Measurements from ENCODE around the gene RPL36A.
A peak's percentile ranks its signal among the peaks of the same experiment; 100 is the strongest.

Gene RPL36A

GRCh38 chrX:101390664-101391525 is at the start of gene RPL36A:
RPL36A (plus strand) TSS chrX:101391011; CDS start chrX:101391044, 33 bp downstream.
- DNase-seq: peak in 13 of 14 donors; percentile 2 to 72 (median 49)

GRCh38 chrX:101347859-101348451 is 42.9 kb upstream of the RPL36A start:
- DNase-seq: peak in 2 of 14 donors; percentile 25 to 32

- peak in 13 of 14 donors; percentile 9 to 81 (median 57) for DNase-seq
Measured at GRCh38 chrX:101348452-101349192, 42.2 kb upstream of the RPL36A start, which contains the start of gene TIMM8A. TIMM8A (minus strand) TSS chrX:101348742; CDS start chrX:101348664, 78 bp downstream.

GRCh38 chrX:101349193-101349562 is 41.6 kb upstream of the RPL36A start:
- DNase-seq: no peak

DNA sequence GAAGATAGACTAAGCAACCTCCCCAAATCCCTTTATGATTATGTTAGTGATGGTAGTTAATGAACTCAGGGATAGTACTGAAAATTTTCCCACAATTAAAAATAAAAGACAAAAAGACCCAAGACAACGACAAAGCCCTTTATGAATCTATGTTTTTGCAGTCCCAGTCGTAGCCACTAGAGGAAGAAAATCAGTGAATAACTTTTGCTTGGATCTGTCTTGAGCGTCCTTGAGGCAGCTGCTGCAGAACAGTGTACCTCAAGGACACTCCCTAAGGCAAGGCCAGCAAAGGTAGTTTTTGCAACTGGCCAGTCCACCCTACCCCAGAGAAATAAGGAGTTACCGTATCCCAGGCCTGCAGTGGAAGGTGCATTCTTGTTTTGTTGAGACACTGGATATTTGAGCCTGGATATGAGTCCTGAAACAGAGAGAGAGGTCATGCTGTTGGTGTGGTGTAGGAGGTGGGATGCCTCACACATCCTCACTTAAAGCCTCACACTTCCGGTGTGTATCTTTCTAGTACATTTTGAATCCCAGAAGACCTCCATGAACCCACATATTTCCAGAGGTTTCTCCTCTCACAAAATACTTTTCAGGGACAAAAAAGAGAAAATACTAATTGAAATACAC is 33.5 kb upstream of the RPL36A start:
- DNase-seq: no peak

DNA sequence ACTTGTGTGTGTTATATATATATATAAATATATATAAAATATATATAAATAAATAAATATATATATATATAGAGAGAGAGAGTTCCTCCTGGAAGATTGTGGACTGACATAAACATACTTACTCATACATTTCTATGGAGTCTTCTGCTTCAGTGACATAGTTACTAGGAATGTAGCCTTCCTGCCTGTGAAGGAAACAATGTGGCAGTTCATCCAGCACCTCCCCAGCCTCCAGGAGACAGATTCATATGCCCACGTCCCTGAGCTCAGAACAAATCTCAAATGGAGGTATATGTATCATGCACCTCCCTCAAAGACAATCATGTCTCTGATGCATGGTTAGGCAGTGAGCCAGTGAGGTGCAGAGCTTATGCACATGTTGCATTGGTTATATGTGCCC is 30.8 kb upstream of the RPL36A start:
- no peak for DNase-seq

DNA sequence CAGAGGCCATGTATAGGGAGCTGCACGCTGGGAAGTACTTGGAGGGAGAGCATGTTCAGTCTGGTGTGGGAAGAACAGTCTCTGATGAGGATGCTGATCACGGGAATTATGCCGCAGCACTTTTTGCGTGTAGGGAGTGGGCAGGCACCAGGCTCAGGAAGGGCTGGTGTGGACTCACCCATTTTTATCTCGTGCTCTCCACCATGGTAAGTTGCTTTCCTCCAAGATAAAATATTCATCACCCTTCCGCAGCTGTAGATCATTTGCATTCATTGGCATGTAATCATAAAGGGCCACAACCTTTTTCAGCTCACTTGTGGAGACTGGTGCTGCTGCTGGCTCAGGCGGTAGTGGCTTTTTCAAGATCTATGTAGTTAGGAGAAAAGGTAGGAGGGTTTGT is 30.4 kb upstream of the RPL36A start:
- no peak for DNase-seq

DNA sequence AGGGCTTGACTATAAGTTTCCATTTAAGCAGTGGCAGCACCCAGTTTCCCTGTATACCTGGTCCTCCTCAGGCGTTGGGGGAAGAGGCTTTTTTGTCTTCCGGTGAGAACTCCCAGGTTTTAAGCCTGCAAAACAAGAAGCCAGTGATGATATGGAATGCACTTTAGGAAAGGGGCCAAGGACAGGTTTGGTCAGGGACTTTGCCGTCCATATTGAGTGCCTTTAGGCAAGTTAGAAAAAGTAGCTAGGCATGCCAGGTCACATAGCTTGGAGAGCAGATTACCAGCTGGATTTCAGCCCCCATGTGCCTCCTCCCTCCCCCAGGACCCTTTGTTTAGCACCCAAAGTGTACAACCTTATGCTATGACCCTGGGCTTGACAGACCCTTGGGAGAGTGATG is 28.7 kb upstream of the RPL36A start:
- DNase-seq: no peak

- no peak for DNase-seq
Measured at GRCh38 chrX:101362757-101363156, 28.1 kb upstream of the RPL36A start.

DNA sequence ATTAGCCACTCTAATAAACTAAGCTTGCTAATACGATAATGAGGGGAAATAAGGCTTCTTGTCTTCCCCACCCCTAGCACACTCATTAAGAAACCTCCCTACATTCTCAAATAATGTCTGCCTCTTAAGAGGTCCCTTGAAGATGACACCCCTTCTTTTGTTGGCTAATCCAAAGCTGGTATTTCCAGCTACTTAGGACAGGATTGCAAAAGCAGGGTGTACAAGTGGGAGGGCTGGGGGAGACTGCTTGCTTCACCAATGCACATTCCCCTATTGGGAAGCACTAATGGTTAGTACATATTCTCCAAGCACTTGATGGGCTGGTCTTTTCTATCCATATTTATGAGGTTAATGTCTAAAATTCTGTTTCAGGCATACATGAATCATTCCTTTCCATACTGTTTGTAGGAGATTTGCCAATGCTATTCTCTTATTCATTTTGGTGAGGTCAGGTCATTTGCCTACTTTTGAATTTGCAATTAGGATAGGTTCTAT is 25.5 kb upstream of the RPL36A start:
- DNase-seq: no peak

GRCh38 chrX:101368800-101369199 is 22.0 kb upstream of the RPL36A start:
- DNase-seq: no peak

- DNase-seq: no peak
Measured at GRCh38 chrX:101369687-101370086, 21.1 kb upstream of the RPL36A start.

DNA sequence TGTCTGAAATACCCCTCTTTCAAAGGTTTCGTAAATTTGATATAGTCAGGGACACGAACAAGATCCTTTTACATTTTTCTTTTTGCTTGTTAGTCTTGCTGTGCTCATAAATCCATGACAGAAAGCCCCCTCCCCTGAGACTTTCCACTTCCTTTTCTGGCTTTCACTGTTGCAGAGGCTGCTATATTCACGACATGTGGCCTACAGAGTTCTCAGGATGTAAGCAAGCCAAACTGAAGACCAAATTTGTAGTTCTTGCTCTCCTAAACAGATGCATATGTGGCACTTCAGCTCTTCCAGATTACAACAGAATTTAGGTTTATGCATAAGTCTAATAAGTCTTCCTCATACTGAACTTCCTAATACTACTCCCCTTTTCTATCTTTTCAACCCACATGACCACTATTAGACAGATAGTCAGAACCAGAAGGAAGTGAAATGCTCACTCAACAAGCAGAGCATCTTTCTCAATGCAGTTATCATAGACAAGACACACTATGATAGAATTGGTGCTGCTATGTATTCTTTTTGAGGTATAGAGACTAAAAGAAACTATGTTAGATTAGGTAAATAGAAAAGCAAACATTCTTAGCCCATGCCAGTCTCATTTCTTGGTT is 19.8 kb upstream of the RPL36A start:
- DNase-seq: no peak

GRCh38 chrX:101377547-101377946 is 13.3 kb upstream of the RPL36A start:
- no peak for DNase-seq

GRCh38 chrX:101383679-101384205 is 7.1 kb upstream of the RPL36A start:
- DNase-seq: no peak

DNA sequence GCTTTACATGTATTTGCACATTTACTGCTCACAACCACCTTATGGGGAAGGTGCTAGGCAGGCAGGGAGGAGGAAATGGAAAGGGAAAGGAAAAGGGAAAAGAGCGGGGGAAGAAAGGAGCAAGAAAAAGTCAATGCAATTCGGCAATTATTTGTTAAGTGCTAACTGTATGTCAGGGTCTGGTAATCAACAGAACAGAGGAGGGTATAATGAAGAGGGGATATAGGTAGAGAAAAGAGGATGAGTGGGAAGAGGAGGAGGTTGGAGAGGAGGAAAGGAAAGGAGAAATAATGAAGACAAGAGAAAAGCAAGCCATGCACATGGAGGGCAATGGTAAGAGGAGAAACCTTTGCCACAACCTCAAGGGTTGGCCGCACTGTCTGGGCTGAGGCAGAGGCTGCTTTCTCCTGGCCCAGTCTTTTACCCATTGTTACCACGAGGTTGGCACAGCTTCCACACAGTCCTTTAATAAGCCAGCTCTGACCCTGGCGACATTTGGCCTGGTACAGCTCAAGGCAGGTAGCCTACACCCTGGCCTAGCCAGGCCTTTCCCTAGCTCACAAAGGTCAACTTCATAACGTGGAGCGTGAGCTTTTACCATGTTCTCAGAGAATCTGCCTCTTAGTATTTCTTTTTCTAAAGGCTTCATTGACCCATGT is 5.7 kb upstream of the RPL36A start:
- no peak for DNase-seq

DNA sequence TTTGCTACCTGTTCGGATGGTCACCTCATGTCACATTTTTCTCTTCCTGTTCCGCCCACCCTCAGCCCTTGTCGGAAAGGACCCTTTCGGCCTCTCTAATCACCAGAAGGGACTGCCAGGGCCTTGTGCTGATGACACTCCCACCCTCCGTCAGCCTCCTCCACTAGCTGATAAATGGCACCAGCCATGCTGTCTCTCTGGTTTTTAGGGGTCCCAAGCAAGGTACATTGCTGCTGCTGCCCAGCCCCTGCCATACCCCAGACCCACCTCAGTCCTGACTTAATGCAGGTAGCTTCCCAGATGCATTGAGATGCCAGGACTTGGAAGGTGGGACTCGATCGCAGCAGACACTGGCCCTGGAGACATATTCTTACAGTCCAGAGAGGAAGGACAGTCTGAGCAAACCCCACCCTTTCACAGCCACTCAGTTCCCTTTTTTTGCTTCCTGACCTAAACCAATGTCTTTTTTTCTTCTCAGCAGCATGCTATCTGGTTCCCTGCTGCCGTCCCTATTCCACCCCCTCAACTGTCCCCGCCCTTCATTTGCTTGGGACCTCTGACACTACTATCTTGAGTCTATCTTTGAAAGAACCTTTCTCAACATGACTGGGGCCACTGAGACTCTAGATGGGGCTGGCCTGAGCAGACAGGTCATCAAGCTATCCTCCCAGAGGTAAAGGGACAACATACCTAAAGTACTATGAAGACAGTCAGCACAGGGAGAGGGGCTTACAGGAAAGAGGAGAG is 4.8 kb upstream of the RPL36A start, which contains the start of gene BTK:
BTK (minus strand) TSS at position 397 of the 747 bp plus-strand sequence. CDS start 10,907 bp downstream, outside the sequence.
- DNase-seq: peak in 3 of 14 donors; percentile 0 to 9 (median 1)

DNA sequence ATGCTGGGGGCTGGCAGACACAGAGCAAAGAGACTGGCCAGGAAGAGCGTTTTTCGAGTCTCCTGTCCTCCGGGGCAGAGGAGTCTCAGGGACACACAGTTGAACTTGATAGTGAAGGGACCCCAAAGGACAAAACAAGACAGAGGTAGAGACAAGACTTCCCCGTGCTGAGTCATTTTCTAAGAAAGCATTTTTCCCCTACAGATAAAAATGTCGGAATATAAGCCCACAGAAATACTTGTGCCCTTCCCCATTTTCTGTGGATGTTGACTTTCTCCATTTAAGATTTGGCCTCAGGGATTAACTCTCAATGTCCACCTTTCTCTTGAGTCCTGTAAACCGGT is 4.3 kb upstream of the RPL36A start:
- DNase-seq: no peak

DNA sequence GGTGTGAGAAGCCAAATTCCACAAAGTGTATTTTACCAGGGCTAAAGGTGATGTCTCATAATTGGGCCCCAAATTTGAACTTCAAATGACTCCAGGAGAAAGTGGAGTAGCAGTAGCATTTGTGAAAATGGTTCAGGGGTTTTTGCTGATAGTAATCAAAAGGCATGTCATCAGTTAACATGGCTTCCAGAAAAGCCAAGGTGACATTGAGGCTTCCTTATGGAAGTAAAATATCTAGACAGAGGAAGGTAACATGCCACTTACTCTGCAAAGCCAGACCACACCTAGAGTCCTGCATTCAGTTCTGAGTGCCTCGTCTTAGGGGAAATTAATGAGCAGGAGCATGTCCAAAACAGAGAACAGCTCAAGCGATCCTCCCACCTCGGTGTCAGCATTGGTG is 2.2 kb upstream of the RPL36A start:
- DNase-seq: no peak

DNA sequence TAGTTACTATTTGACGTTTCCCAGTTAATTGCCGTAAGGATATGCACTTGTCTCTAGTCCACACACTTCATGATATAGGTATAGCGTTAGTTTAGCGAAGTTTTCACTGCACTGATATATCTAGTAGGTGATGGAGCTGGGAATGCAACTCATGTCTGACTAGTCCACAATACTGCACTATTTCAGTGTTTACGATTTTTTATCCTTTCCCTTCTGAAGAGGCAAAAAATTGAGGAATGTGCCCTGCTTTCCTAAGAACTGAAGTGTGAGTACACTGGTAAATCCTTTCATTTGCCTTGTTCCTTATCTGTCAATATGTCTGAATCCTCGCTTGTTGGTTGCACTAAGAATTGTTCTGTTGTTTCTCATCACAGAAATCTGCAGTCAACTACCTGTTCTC is 1.0 kb downstream of the RPL36A start:
- no peak for DNase-seq

All from C1 segment of cervical spinal cord (tissue), 14 donors.